Measurements from ENCODE around the gene CDH23.

CDH23 gene

GRCh38 chr10:71638822-71639719 is 242.4 kb downstream of the CDH23 start:
- Histone ChIP-seq H3K36me3 (ENCODE audit: control insufficient read depth, low read length) (no peaks in the 10 kb centered on the region), H3K79me2 (ENCODE audit: control insufficient read depth, low read length) (no peaks in the 10 kb centered on the region), H3K27ac (ENCODE audit: low read depth, low read length) (no peak overlapping the region), H3K4me2 (ENCODE audit: low read length) (no peak overlapping the region), H3K27me3 (ENCODE audit: control insufficient read depth, low read length) (peaks cover 2% of the 10 kb centered on the region; the same call in 1 of the 2 replicates), H4K20me1 (ENCODE audit: control insufficient read depth, insufficient read depth, low read depth, low read length) (no peaks in the 10 kb centered on the region), H3K9me3 (ENCODE audit: control insufficient read depth, insufficient read depth, low read length) (no peaks in the 10 kb centered on the region), H3K4me3 (ENCODE audit: low read length) (no peak overlapping the region), H3K4me1 (ENCODE audit: control insufficient read depth, low read length) (peaks cover 19% of the 10 kb centered on the region), H3F3A (ENCODE audit: control insufficient read depth, insufficient read depth) (no peaks in the 10 kb centered on the region), H3K9me2 (replicated peaks; ENCODE audit: control insufficient read depth, low read length) (no peaks in the 10 kb centered on the region)
- TF ChIP-seq CTCF (IDR thresholded peaks at IDR 0.05; ENCODE audit: low read depth, low read length, poor library complexity, severe bottlenecking) (no peak), EZH2phosphoT487 (IDR thresholded peaks at IDR 0.05; ENCODE audit: borderline replicate concordance, low read length) (no peak)

- Histone ChIP-seq H3K4me2 (ENCODE audit: low read length) (no peak overlapping the region), H4K20me1 (ENCODE audit: control insufficient read depth, insufficient read depth, low read depth, low read length) (no peaks in the 10 kb centered on the region), H3K27ac (ENCODE audit: low read depth, low read length) (no peak overlapping the region), H3K79me2 (ENCODE audit: control insufficient read depth, low read length) (no peaks in the 10 kb centered on the region), H3K9me3 (ENCODE audit: control insufficient read depth, insufficient read depth, low read length) (no peaks in the 10 kb centered on the region), H3K4me1 (ENCODE audit: control insufficient read depth, low read length) (peaks cover 34% of the 10 kb centered on the region), H3K36me3 (ENCODE audit: control insufficient read depth, low read length) (no peaks in the 10 kb centered on the region), H3F3A (ENCODE audit: control insufficient read depth, insufficient read depth) (no peaks in the 10 kb centered on the region), H3K4me3 (ENCODE audit: low read length) (no peak overlapping the region), H3K9me2 (replicated peaks; ENCODE audit: control insufficient read depth, low read length) (no peaks in the 10 kb centered on the region), H3K27me3 (ENCODE audit: control insufficient read depth, low read length) (no peaks in the 10 kb centered on the region; the same call in 1 of the 2 replicates)
- no peak for TF ChIP-seq EZH2phosphoT487 (IDR thresholded peaks at IDR 0.05; ENCODE audit: borderline replicate concordance, low read length)
- no peak for TF ChIP-seq CTCF (IDR thresholded peaks at IDR 0.05; ENCODE audit: low read depth, low read length, poor library complexity, severe bottlenecking)
Observed at GRCh38 chr10:71640607-71641006, 243.9 kb downstream of the CDH23 start.

GRCh38 chr10:71641449-71641848 is 244.7 kb downstream of the CDH23 start:
- Histone ChIP-seq H3K4me2 (ENCODE audit: low read length) (no peak overlapping the region), H3K9me3 (ENCODE audit: control insufficient read depth, insufficient read depth, low read length) (no peaks in the 10 kb centered on the region), H3K9me2 (replicated peaks; ENCODE audit: control insufficient read depth, low read length) (no peaks in the 10 kb centered on the region), H3K36me3 (ENCODE audit: control insufficient read depth, low read length) (no peaks in the 10 kb centered on the region), H3K4me3 (ENCODE audit: low read length) (no peak overlapping the region), H3K79me2 (ENCODE audit: control insufficient read depth, low read length) (no peaks in the 10 kb centered on the region), H3K27ac (ENCODE audit: low read depth, low read length) (no peak overlapping the region), H3K27me3 (ENCODE audit: control insufficient read depth, low read length) (no peaks in the 10 kb centered on the region; the same call in 1 of the 2 replicates), H3F3A (ENCODE audit: control insufficient read depth, insufficient read depth) (no peaks in the 10 kb centered on the region), H4K20me1 (ENCODE audit: control insufficient read depth, insufficient read depth, low read depth, low read length) (no peaks in the 10 kb centered on the region), H3K4me1 (ENCODE audit: control insufficient read depth, low read length) (peaks cover 37% of the 10 kb centered on the region)
- TF ChIP-seq CTCF (IDR thresholded peaks at IDR 0.05; ENCODE audit: low read depth, low read length, poor library complexity, severe bottlenecking), result no peak
- no peak for TF ChIP-seq EZH2phosphoT487 (IDR thresholded peaks at IDR 0.05; ENCODE audit: borderline replicate concordance, low read length)
